ENCODE results near the gene NFATC2.
"Not testable (repeated sequence)": the region's sequence is repeated elsewhere in the genome, so short reads cannot be mapped to it uniquely, and the experiment has no call there.

Gene NFATC2

DNA sequence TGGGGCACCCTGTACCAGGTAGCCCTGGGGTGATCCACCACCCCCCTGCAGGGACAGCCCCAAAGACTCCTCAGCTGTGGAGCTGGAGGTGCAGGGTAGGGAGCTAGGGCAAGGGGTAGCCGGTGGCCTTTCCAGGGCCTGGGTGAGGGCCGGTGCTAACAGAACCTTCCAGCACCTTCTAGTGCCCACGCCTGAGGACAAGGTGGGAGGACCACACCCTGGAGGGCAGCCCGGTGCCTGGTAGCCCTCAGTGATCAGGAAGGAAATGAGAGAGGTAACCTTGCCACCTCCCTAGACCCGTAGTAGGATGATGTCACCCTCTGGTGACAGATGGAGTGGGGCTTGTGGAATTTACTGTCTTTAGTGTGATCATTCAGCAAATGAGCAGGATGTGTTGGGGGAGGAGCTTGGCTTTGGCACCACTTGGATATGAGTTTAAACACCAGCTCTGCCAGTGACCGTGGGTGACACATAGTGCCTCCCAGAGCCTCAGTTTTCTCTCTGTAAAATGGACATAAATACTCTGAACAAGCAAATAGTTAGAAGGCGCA is 187.7 kb downstream of the NFATC2 start:
- no peaks in the 10 kb centered on the region for H3K9me3 Mint-ChIP-seq
- no peak overlapping the region for H3K4me3 Mint-ChIP-seq
- peaks cover 4% of the 10 kb centered on the region for H3K4me1 Mint-ChIP-seq (ENCODE audit: low read depth)
- no peaks in the 10 kb centered on the region for H3K36me3 Mint-ChIP-seq (ENCODE audit: low read depth)
- no peak overlapping the region for H3K27ac Mint-ChIP-seq
- peaks cover 5% of the 10 kb centered on the region for H3K27me3 Mint-ChIP-seq (ENCODE audit: low read depth)

DNA sequence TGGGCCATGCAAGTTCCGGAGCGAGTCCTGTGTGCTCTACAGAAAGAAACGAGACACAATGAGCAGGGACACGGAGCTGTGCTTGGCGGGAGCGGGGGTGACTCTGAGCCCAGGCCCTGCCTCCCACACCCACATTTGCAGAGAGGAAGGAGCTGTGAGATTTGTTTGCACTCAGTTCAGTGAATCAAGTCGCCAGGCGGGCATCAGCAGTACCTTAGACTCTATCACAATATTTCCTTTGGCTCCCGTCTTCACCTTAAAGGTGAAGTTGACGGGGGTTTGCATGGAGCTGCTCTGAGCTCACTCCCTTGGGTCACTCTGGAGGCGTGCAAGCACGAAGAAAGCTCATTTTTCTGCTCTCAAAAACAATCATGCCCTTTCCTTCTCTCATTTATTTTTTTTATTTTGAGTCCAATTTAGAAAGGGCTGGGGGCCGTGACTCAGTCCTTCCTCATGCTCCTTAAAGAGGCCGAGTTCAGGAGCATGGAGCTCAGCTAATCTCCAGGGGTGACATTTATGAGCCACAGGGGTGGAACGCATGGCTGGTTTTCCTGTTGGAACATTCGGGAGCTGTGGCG is 188.2 kb downstream of the NFATC2 start:
- Mint-ChIP-seq H3K27ac (no peak overlapping the region), H3K36me3 (ENCODE audit: low read depth) (no peaks in the 10 kb centered on the region), H3K4me1 (ENCODE audit: low read depth) (peaks cover 4% of the 10 kb centered on the region), H3K27me3 (ENCODE audit: low read depth) (peaks cover 5% of the 10 kb centered on the region), H3K4me3 (no peak overlapping the region), H3K9me3 (no peaks in the 10 kb centered on the region)

DNA sequence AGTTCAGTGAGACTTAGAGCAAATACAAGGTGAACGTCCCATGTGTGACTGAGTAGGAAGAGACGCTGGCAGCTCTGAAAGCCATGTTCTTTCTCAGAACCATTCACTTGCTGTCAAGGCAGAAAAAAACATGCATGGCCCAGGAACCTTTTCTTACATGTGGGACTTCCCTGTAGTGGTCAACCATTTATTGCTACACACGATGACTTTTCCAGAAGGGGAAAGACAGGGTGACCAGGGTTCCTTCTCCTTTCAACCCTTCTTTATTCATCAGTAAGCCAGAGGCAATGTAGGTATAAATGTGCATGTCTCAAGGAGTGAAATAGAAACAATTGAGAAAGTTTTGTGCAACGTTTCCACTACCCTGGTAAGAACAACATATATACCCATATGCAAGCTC is 189.0 kb downstream of the NFATC2 start:
- Mint-ChIP-seq H3K9me3 (no peaks in the 10 kb centered on the region), H3K4me1 (ENCODE audit: low read depth) (peaks cover 4% of the 10 kb centered on the region), H3K4me3 (no peak overlapping the region), H3K27me3 (ENCODE audit: low read depth) (peaks cover 4% of the 10 kb centered on the region), H3K36me3 (ENCODE audit: low read depth) (no peaks in the 10 kb centered on the region), H3K27ac (no peak overlapping the region)

DNA sequence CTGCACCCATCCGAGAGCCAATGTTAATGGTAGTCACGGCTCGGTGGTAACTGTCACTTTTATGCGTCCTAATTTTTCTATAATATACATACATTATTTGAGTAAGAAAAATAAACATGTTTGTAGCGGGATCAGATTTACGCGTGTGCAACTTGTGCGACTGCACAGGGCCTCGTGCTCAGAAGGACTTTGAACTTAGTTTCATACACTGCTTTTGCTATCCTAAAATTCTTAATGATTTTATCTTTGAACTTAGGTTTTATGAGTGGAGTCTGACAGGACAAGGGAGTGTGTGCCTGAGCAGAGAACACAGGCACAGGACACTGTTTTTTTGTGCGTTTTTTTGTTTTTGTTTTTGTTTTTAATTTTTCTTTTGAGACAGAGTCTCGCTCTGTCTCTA is 189.7 kb downstream of the NFATC2 start:
- H3K27ac Mint-ChIP-seq, result no peak overlapping the region
- no peaks in the 10 kb centered on the region for H3K27me3 Mint-ChIP-seq (ENCODE audit: low read depth)
- no peaks in the 10 kb centered on the region for H3K9me3 Mint-ChIP-seq
- no peaks in the 10 kb centered on the region for H3K36me3 Mint-ChIP-seq (ENCODE audit: low read depth)
- H3K4me3 Mint-ChIP-seq, result no peak overlapping the region
- H3K4me1 Mint-ChIP-seq (ENCODE audit: low read depth), result peaks cover 4% of the 10 kb centered on the region

DNA sequence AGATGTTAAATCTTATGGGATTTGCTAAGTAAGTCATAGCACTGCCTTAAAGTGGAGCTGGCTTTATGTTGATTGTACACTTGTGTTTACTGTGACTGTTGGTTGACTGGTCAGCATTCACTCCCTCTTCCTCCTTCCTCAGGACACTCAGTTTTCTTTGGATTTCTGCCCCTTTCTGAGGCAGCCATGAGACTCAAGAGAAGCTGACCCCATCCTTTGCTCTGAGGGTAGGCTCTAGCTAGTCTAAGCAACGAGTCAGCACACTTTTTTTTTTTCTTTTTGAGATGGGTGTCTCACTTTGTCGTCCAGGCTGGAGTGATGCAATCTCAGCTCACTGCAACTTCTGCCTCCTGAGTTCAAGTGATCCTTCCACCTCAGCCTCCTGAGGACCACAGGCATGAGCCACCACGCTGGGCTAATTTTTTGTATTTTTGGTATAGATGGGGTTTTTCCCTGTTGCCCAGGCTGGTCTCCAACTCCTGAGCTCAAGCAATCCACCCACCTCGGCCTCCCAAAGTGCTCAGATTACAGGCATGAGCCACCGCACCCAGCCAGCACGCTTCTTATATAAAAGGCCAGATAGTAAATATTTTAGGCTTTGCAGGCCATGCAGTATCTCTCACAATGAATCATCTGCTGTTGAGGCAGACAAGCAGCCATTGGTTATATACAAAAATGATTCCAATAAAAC is 191.4 kb downstream of the NFATC2 start:
- no peak overlapping the region for H3K4me3 Mint-ChIP-seq

DNA sequence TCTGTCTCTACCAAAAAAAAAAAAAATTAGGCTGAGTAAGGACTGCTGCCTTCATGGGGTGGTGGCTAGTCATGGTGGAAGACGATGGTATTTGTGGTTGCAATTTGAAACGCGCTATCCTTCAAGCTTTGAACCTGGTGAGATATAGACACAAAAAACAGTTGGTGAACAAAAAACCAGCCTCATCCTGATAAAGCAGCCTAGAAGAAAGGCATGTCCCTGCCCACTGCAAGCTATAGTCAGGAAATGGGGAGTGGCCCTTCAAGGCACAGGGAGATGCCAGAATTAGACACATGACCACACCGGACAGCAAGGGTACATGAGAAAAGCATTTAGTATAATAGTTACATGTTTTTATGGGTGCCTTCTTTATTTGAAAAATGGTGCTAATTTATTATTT is 193.6 kb downstream of the NFATC2 start:
- no peak overlapping the region for H3K27ac Mint-ChIP-seq
- no peaks in the 10 kb centered on the region for H3K36me3 Mint-ChIP-seq (ENCODE audit: low read depth)
- no peaks in the 10 kb centered on the region for H3K4me1 Mint-ChIP-seq (ENCODE audit: low read depth)
- H3K27me3 Mint-ChIP-seq (ENCODE audit: low read depth), result peaks cover under 1% of the 10 kb centered on the region
- H3K9me3 Mint-ChIP-seq, result no peaks in the 10 kb centered on the region
- no peak overlapping the region for H3K4me3 Mint-ChIP-seq

More for the DNA sequence above, 191.4 kb downstream of the NFATC2 start:
- no peaks in the 10 kb centered on the region for H3K9me3 Mint-ChIP-seq
- no peaks in the 10 kb centered on the region for H3K36me3 Mint-ChIP-seq (ENCODE audit: low read depth)
- H3K27ac Mint-ChIP-seq, result no peak overlapping the region
- H3K4me1 Mint-ChIP-seq (ENCODE audit: low read depth), result peaks cover 4% of the 10 kb centered on the region
- H3K27me3 Mint-ChIP-seq (ENCODE audit: low read depth), result no peaks in the 10 kb centered on the region

DNA sequence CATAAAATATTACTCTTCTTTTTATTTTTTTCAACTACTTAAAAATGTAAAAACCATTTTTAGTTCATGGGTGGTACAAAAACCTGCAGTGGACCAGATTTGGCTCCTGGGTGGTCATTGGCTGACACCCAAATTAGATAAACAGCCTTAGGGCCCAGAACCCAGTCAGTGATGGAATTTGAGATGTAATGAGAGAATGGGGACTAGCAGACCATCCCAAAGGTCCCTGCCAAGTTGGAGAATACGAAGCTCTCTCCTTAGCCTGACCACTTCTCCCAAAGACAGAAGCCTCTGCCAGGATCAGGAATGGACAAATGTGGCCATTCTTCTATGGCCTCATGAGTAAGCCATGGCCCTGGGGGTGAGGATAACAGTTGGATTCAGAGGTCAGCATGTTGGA is 194.7 kb downstream of the NFATC2 start:
- no peak overlapping the region for H3K4me3 Mint-ChIP-seq
- peaks cover 11% of the 10 kb centered on the region for H3K27me3 Mint-ChIP-seq (ENCODE audit: low read depth)
- H3K27ac Mint-ChIP-seq, result no peak overlapping the region
- no peaks in the 10 kb centered on the region for H3K4me1 Mint-ChIP-seq (ENCODE audit: low read depth)
- no peaks in the 10 kb centered on the region for H3K9me3 Mint-ChIP-seq
- H3K36me3 Mint-ChIP-seq (ENCODE audit: low read depth), result no peaks in the 10 kb centered on the region

DNA sequence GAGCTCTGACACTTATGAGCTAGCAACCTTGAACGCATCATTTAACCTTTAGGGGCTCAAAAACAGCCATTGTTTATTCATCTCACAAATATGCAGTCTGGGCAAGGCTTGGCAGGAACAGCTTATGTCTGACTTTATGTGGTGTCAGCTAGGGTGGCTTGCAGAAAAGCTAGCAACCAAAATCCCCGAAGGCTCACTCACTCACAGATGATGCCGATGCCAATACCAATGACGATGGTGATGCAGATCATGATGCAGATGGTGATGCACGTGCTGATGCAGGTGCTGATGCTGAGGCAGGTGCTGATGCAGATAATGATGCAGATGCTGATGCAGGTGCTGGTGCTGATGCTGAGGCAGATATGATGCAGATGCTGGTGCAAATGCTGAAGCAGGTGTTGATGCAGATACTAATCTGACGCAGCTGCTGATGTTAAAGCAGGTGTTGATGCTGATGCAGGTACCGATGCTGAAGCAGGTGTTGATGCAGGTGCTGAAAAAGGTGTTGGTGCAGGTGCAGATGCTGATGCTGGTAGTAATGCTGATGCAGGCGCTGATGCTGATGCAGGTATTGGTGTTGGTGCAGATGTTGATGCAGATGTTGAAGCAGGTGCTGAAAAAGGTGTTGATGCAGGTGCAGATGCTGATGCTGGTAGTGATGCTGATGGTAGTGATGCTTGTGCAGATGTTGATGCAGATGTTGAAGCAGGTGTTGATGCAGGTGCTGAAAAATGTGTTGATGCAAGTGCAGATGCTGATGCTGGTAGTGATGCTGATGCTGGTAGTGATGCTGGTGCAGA is 195.6 kb downstream of the NFATC2 start:
- Mint-ChIP-seq H3K9me3 (no peaks in the 10 kb centered on the region), H3K4me3 (no peak overlapping the region), H3K27ac (no peak overlapping the region), H3K4me1 (ENCODE audit: low read depth) (no peaks in the 10 kb centered on the region), H3K27me3 (ENCODE audit: low read depth) (peaks cover 15% of the 10 kb centered on the region), H3K36me3 (ENCODE audit: low read depth) (no peaks in the 10 kb centered on the region)

DNA sequence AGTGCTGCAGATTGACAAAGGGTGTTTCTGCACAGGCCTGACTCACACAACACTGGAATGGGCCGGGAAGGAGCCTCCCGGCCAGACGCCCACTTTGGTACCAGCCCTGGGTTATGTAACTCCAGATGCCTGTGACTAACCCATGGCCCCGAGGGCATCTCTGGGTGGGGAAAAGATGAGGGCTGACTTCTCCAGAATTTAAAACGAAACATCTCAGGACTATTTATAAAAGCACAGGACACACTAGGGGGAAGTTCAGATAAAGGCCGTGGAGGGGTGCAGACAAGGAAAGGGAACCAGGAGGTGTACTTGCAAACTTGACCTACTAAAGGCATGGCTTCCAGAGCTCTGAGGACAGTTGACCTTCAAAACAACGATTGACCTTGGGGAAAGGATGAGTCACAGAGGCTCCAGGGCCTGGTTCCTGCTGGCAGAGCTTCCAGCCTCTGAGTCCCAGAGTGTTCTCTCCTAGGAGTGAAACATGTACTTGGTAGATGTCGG is 196.9 kb downstream of the NFATC2 start:
- Mint-ChIP-seq H3K27me3 (ENCODE audit: low read depth) (peaks cover 15% of the 10 kb centered on the region), H3K9me3 (no peaks in the 10 kb centered on the region), H3K4me3 (no peak overlapping the region)

DNA sequence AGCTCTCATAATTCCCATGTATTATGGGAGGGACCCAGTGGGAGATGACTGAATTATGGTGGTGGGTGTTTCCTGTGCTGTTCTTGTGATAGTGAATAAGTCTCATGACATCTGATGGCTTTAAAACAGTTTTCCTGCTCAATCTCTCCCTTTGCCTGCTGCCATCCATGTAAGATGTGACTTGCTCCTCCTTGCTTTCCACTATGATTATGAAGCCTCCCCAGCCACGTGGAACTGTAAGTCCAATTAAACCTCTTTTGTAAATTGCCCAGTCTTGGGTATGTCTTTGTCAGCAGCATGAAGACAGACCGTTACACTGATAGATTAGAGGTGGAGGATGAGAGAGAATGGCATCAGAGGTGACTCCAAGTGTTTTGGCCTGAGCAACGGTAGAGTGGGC is 198.7 kb downstream of the NFATC2 start:
- H3K4me3 Mint-ChIP-seq; H3K27ac Mint-ChIP-seq; H3K9me3 Mint-ChIP-seq; H3K4me1 Mint-ChIP-seq (ENCODE audit: low read depth); H3K36me3 Mint-ChIP-seq (ENCODE audit: low read depth): not testable (repeated sequence)
- H3K27me3 Mint-ChIP-seq (ENCODE audit: low read depth), result peaks cover 19% of the 10 kb centered on the region

More for the DNA sequence above, 196.9 kb downstream of the NFATC2 start:
- Mint-ChIP-seq H3K4me1 (ENCODE audit: low read depth) (no peaks in the 10 kb centered on the region), H3K27ac (no peak overlapping the region), H3K36me3 (ENCODE audit: low read depth) (no peaks in the 10 kb centered on the region)

DNA sequence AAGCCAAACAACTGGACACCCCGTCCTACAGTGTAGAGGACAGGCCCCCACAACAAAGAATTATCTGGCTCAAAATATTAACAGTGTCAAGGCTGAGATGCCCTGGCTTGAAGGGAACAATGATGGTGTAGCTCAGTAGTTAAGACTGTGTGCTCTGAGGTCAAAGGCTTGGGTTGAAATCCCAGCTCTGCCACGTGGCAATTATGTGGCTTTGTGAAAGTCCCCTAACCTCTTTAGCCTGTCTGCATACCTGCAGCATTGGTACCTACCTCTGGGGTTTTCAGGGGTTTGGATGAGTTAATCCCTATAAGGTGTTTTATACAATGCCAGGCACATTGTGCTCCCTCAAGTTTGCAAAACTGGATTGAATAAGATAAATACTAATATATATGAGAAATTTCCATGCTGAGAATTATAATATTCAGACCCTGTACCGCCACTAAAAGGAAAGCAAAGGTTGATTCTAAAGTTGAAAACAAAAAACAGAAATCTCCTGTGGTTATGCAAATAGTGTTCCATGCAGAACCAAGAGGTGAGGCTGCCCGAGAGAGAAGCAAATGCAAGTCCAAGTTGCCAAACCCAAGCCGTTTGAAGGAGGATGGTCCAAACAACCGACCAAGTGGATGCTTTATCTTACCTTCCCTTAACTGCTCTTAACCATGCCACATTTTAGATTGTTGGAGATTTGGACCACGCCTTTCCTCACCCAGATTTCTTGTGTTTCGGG is 199.8 kb downstream of the NFATC2 start:
- H3K9me3 Mint-ChIP-seq, result no peaks in the 10 kb centered on the region
- H3K27me3 Mint-ChIP-seq (ENCODE audit: low read depth), result peaks cover 19% of the 10 kb centered on the region
- H3K27ac Mint-ChIP-seq, result no peak overlapping the region
- H3K36me3 Mint-ChIP-seq (ENCODE audit: low read depth), result peaks cover 2% of the 10 kb centered on the region
- no peak overlapping the region for H3K4me3 Mint-ChIP-seq
- no peaks in the 10 kb centered on the region for H3K4me1 Mint-ChIP-seq (ENCODE audit: low read depth)

DNA sequence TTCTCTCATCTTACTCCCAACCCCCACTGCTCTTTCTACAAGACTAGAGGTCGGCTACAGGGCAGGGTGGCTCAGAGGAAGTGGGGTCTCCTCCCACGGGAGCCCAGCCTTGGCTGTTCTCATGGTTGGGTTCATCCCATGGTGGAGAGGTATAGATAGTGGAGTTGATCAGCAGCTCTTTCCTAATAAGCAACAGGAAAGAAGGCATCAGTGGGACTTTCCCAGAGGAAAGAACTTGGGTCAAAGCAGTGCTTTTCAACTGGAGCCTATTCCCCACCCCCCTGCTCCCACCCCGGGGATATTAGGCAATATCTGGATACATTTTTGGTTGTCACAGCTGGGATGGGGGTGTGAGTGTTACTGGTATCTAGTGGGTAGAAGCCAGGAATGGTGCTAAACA is 200.9 kb downstream of the NFATC2 start:
- H3K27me3 Mint-ChIP-seq (ENCODE audit: low read depth), result peaks cover 19% of the 10 kb centered on the region
- H3K36me3 Mint-ChIP-seq (ENCODE audit: low read depth), result peaks cover 2% of the 10 kb centered on the region
- H3K27ac Mint-ChIP-seq, result no peak overlapping the region
- no peaks in the 10 kb centered on the region for H3K9me3 Mint-ChIP-seq
- H3K4me1 Mint-ChIP-seq (ENCODE audit: low read depth), result no peaks in the 10 kb centered on the region
- H3K4me3 Mint-ChIP-seq, result no peak overlapping the region

DNA sequence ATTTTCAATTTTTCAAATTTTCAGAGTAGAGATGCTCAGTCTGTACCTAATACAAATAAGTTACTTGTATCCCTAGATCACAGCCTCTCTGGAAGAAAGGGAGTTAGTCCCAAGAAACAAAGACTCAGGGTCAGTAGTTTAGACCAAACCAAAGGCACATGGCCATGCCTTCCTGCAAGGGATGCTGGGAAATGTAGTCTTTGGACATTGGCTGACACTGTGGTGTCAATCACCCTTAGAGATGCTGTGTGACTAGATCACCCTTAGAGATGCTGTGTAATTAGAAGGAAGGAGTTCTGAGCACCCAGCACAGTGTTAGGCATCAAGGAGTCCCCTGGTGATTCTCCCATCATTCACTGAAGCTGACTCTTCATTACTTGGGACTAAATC is 202.1 kb downstream of the NFATC2 start:
- peaks cover 2% of the 10 kb centered on the region for H3K36me3 Mint-ChIP-seq (ENCODE audit: low read depth)
- peaks cover 19% of the 10 kb centered on the region for H3K27me3 Mint-ChIP-seq (ENCODE audit: low read depth)
- no peaks in the 10 kb centered on the region for H3K9me3 Mint-ChIP-seq
- no peaks in the 10 kb centered on the region for H3K4me1 Mint-ChIP-seq (ENCODE audit: low read depth)
- no peak overlapping the region for H3K4me3 Mint-ChIP-seq
- no peak overlapping the region for H3K27ac Mint-ChIP-seq

DNA sequence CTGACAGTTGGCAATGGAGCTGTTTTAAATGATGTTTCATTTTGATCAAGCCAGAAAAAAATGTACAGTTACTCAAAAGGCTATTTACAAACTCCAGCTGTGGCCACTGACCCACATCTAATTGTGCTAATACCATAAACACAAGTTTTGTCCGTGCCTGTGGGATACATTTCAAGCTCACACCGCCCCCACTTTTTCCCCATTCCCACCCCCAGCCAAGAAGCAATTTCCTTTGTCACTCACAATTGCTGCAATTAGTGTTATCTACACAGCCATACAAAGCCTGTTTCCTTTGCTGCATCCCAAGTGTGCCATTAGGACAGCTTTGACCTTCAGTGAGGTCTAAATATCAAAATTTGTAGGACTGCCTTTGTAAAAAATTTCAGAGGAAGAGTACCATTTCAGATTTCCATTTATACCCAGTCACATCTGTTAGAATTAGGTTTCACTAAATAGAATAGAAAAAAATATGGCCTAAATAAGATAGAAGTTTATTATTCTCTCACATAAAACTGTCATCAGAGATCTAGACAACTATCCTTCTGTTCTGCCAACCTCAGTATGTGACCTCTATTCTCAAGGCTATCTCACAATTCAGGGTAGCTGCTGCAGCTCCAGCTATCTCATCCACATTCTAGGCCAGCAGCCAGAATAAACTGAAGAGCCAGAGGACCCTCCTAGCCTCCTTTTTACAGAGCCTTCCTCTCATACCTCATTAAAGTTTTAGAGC is 202.6 kb downstream of the NFATC2 start:
- Mint-ChIP-seq H3K4me1 (ENCODE audit: low read depth) (no peaks in the 10 kb centered on the region), H3K9me3 (no peaks in the 10 kb centered on the region), H3K36me3 (ENCODE audit: low read depth) (peaks cover 2% of the 10 kb centered on the region), H3K4me3 (no peak overlapping the region), H3K27me3 (ENCODE audit: low read depth) (peaks cover 19% of the 10 kb centered on the region), H3K27ac (no peak overlapping the region)
